HL-60/S4 treated with phorbol 12-myristate 13-acetate at 8.2 ng/mL for 4 days and 3 days (cell line): ENCODE measurements around the gene MFRP.

ENCODE experiments used
- in situ Hi-C: fragments of 300-500 bp; cut with MboI; formaldehyde crosslinking; loops from 2 replicates; pipeline ENCODE4 v1.15.0; 2022; ENCODE audit warnings: low sequenced_read_pairs

The MFRP gene

DNA sequence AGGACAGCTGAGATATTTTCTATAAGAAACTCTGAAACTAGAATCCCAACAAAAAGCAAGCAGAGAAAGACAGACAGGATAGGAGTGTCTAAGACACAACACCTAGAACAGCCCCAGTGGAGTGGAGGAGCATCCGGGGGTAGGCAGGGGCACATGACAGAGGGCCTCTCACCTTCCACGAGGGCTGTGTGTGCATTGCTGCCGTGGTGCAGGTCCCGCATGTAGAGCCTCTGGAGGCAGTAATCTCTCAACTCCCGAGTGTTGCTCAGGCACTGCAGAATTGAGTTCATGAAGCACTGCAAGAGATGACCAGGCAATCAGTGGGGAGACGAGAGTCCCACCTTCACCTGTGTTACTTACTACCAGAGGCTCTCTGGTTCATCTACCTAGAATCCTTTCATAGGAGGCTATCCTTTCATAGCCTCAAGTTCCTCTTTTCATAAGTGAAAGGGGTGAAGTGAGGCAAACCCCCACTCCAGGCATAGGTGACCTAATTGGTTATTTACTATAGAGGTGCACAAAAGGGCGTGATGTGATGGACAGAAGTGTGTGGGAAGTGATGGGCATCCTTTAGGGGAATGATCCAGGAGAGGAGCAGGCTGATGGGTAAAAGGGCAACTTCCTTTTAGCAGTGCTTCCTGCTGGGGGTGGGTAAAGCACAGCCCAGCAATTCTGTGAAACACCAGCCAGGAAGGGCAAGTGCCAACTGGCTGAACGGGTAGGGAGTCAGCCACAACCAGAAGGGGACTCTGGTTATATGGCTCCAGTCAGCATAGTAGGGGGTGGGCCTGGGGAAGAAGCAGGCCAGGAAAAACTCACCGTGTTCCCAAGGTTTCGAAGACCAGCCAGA is 13.1 kb upstream of the MFRP start:
- in situ Hi-C loops, result no loop called here

DNA sequence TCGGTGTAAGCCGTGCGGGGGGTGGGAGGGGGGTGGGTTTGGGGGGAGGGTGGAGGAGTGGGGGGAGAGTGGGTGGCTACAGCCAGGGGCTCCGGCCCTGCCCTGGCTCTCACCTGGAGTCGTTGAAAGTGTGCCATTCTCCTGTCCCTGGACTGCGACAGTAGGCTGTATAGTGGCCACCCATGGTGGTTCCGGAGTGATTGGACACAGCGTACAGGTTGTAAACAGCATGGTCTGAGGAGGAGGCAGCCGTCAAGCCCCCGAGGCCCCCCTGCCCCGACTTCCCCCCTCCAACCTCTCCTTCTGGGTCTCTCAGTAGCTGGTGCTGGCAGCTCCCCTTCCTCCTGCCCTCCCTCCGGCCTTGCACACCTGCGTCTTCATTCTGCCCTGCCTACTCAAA is 10.6 kb upstream of the MFRP start:
- in situ Hi-C loops, result no loop called here

DNA sequence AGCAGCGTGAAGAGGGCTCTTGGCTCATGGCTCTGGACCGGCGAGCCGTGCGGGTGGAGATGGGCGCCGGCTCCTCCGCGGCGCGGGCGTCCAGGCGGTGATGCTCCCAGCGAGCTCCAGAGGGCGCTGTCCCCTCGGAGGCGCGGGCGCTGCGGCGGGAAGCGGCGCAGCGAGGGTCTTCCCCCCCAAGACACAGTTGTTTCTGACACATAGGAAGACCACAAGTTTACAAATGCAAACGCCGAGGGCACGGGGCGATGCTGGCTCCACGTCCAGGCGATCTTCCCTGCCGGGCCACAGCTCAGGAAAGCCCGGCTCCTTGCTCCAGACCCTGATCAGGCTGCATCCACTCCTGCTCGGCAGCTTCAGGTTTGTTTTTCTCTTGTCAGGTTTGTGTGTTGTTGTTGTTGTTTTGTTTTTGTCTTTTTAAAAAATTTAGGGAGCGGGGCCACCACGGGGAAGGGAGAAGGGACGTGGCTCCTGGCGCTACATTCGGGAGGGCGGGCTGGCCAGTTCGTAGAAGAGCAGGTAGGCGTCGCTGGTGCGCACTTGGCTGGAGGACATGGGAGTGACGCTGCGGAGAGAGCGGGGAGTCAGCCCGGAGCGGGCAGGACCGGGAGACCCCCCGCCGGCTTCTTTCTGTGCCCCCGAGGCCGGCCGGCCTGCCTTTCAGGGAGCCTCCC is 10.0 kb upstream of the MFRP start:
- in situ Hi-C loops, result no loop called here

DNA sequence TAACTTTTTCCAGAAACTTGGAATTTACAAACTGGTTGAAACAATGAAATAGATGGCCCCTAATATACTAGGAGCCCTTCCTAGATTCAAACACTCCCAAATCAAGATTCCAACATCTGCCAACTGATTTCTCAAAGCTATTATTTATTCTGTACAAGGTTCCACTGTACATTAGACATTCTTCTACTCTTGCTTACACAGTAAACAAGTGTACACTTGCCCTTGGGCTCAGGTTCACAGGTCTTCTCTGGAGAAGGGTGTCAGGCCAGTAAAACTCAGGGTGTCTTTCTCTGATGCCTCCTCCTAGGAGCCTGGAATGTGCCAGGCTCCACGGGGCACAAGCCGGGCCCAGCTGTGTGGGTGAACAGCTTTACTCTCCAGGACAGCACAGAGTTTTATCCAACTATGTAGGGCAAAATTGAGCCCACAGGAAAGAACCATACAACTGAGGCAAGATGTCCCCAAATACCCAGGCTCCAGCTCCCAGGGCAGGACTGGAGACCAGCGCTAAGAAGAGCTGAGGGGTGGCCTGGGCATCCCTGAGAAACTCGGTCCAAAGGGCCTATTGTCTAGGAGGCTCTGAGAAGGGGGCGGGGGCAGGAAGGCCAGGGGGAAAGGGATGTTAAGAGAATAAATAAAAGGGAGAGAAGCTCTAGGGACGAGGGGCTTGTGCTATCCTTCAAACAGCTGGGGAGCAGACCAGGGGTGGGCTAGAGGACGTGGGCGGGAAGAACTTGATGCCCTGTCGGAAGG is 8.8 kb upstream of the MFRP start:
- in situ Hi-C loops, result no loop called here

DNA sequence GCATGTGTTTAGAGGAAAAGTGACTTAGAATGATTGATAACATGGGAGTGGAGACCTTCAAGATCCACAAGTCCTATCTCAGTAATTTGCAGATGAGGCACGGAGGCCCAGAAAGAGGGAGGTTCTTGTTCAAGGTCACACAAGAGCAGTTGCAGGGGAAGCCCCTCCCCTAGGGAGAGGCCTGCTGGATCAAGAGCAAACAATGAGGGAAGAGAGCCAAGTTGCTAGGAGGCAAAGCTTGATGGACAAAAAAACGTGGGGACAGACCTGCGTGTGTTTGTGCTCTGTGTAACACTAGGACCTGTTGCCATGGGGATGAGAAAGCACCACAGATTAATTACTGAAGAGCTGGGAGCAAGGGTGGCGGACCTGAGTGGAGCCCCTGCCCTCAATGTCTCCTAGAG is 6.4 kb upstream of the MFRP start:
- in situ Hi-C loops, result no loop called here

DNA sequence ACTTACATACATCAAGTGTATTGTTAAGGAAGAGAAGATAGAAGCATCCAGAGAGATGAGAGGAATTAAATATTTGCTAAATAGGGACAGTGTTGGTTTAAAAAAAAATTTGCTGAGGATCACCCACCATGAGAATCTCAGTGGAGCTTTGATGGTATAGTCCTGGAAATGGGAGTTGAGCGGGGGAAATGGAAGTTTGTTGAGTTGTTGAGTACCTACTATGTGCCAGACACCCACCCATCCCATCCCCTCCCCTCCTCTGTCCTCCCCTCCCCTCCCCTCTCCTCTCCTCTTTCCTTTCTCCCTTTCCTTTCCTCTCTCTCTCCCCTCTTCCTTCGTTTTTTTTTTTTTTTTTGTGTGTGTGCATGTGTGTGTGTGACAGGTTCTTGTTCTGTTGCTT is 4.7 kb upstream of the MFRP start:
- in situ Hi-C loops, result no loop called here

DNA sequence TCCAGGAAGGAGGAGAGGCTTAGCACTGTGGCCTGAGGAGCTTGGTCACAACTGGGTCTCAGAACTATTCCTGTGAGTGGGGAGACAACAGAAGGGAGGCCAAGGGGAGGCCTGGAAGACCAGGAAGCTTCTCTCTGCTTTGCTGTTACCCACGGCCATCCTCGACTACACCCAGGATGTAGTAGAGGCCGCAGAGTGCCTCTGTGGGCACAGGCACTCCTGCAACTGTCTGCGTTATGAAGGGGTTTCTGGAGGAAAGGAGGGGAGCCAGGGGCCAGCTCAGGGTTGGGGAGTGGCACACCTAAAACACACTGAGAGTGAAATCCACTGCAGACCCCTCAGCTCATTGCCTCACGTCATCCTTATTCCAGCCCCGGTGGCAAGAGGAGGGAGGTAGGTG is 3.8 kb upstream of the MFRP start:
- in situ Hi-C loops, result no loop called here

DNA sequence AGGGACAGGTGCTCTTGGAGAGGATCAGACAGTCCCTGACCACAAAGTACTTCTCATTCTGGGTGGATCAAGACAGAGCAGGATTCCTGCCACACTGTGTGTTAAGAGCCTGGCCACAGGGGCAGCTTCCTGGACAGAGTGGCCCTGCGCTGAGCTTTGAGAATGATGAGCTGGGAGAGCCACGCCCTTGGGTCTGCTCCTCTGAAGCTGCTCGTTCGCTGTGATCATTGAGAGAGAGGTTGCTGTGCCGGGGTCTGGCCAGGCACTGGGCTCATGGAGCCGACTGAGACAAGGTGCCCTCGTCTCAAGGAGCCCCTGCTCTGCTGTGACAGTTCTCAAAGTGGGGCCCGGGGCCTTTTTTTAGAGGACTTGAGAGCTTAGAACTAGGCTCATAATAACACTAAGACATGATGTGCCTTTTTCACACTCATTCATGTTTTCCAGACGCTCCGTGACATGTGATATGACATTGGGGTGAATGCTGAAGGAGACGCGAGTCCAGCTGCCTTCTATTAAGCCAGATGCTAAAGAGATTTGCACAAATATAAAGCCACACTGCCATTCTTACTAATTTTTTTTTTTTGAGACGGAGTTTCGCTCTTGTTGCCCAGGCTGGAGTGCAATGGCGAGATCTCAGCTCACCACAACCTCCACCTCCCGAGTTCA is 1.6 kb upstream of the MFRP start:
- in situ Hi-C loops, result no loop called here

DNA sequence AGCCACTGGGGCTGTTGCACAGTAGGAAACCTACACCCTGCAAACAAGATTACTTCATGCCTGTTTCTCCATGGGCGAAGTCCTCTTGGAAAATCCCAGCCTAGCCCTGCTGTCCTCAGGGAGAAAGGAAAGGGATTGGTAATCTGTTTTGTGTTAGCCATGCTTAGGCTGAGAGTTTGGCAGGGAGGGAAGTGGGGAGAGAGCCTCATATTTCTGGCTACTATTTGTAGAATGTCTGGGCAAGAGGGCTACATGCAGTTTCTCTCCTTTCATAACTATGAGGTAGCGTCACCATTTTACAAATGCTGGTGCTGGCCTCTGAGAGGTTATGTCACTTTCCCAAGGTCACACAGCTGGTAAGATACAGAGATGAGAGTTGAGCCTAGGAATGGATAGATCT is 737 bp upstream of the MFRP start:
- in situ Hi-C loops, result no loop called here

DNA sequence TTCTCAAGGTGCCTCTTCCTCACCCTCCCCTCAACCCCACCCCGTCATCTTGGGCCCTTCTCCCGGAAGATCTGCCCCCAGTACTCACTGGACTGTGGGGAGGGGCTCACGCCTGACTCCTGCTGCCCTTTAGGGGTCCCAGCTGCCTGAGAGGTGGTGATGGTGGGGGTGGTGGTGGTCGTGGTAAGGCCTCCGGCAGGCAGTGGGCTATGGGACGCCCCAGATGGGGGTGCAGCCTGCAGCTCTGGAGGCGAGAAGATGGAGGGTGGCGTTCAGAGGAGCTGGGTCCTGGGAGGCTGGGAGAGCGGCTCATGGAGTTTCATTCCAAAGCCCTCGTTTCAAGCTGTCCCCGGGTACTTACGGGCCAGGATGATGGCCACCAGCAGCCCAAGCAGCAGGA is 820 bp downstream of the MFRP start:
- in situ Hi-C loops, result no loop called here

DNA sequence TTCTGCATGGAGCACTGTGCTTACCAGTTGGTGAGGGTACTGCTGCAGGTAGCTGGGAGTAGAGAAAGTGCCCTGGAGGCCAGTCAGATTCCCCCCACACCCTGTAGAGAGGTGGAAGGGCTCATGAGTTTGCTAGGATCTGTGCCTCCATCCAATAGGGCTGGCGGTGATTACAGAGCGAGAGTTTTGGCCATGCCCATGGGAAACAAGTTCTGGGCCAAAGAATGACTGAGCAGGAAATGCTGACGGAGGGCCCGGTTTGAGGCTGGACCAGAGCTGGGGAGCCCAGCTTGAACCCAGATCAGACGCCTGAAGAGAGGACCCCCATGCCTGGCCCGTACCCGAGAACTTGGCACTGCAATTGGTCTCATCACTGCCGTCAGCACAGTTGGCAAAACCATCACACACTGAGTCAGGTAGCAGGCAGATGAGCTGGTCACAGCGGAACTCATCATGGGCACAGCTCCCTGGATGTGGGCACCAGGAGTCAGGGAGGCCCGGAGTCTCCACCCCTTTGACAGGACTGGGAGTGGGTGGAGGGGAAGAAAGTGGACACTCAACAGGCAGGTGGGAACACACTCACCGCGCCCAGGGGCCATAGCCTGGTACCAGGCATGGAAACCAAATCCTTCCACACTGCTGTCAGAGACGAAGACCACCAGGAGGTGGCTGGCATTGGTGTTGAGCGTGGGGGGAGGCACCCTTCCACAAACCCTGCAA is 2.1 kb downstream of the MFRP start:
- in situ Hi-C loops, result no loop called here

DNA sequence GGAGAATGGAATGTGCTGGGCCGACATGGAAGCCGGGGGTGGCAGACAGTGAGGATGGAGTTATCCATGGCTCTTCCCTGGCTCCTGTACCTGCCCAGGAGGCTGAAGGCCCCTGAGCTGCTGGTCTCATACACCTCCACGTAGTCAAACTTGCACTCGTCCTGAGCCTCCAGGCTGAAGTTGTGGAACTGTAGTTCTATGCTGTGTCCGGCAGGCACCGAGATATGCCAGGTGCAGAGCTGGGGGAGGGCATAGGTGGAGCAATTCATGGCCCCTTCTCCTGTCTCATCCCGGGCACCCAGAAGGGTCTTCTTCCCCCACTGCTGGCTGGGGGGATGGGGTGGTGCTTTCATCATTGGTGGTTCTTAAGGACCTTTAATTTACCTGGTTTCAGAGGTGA is 2.8 kb downstream of the MFRP start:
- in situ Hi-C loops, result no loop called here

DNA sequence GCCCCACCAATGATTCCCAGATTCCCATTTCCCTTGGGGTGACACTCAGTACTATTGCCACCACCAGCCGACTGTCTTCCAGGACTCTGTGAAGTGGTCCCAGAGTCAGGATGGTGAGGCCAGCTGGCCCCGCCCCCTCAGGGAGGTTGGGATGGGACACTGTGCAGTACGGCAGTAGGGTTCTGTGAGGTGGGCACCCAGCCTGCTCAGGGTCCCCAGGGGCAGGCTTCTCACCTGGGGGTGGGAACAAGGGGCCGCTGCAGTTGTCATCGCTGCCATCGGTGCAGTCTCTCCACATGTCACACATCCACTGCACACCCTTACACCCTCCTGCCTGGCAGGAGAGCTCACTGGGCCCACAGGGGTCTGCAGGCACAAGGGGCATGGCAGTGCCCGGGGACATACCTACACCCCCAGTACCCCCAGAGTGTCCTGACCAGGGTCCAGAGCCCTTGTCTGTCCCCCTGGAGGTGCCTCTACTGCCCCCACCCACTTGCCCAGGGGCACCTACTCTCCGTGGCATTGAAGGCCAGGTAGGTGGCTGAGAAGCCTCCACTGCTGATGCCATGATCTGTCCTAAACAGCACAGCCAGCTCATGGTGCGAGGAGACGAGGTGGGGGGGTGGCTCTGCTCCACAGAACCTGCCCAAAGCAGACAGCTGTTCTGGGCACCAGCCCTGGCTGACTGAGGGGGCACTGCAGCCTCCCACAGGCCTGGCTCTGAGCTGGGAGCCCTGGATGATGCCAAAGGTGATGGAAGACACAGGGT is 4.0 kb downstream of the MFRP start:
- in situ Hi-C loops, result no loop called here

DNA sequence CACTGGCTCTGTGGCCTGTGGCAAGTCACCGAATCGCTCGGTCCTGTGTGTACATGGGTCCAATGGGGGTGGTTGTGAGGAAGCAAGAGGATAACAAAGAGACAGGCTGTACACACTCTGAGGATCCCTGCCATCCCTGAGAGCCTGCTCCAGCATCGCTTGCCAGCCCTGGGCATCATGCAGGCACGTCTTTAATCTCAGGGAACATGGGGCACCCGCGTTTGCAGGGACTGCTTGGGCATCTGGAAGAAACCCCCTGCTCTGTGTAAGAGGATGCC is 4.5 kb downstream of the MFRP start:
- in situ Hi-C loops, result no loop called here

DNA sequence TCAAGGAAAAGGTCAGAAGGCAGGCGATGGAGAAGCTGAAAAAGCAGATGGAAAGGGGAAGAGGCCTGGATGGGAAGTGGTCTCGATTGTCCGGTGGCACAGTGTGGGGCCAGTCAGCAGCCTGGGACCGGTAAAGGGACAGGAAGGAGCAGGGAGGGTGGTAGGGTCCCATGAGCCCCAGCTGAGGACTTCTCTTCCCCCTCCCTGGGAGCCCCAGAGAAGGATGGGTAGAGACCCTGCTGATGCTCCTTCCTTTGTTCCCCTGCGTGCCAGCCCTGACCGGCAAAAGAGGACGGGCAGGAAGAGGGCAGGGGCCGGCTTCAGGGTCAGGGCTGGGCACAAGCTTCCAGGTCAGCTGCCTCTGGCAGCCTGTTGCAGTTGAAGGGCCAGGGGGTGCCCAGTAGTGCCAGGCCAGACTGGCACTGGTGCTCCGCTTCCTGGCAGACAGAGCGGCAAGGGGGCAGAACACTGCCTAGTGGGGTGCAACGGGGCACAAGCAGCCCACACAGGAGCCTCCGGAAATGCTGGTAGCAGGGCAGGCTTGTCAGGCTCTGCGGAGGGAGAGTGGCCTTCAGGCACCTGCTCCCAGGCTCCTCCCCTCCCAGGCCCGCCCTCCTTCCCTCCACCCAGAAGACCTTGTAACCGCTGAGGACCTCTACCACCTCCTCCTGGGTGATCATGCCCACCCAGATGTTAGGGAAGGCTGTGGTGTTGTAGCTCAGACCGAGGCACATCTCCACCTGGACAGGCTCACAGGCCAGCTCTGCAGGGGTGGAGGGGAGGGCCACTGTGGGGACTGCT is 5.1 kb downstream of the MFRP start:
- in situ Hi-C loops, result no loop called here

DNA sequence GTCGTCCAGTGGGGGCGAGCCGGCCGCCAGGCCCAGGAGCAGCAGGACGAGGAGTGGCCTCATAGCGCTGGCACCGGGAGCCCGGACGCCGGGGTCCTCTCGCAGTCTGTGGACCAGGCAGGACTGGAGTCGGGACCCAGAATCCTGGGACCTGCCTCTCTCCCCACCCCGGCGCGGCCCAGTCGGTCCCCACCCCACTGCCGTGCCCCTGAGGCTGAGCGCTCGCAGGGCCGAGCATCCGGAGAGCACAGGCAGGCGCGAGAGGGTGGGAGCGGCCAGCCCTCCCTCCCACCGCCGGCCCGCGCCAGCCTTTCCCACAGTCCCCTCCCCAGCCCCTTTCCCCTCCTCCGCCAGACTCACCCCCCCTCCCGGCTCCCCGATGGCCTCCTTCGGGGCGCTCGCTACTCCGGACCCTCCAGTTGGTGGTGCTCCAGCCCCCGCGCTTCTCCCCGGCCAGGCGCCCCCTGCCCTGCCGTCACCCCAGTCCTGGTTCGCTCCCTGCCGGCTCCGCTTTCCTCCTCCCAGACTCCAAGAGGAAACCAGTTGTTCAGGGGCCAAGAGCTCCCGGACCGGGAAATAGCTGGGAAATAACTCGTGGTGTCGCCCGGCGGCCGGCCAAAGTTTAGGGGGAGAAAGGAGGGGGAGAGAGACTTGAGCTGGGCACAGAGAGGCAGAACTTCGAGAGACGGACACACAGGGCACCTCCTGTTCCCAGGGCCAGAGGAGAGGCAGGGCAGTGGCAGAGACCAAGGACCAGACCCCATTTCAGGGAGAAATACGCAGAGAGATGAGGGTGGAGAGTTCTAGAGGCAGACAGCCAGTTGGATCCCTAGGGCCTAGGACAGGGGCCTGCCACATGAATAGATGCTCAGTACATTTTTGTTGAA is 5.9 kb downstream of the MFRP start, which contains the start of gene C1QTNF5:
Gene C1QTNF5 (minus strand): TSS at position 549 of the 887 bp plus-strand sequence. CDS start 486 bp downstream, at position 63.
- in situ Hi-C loops, result no loop called here

DNA sequence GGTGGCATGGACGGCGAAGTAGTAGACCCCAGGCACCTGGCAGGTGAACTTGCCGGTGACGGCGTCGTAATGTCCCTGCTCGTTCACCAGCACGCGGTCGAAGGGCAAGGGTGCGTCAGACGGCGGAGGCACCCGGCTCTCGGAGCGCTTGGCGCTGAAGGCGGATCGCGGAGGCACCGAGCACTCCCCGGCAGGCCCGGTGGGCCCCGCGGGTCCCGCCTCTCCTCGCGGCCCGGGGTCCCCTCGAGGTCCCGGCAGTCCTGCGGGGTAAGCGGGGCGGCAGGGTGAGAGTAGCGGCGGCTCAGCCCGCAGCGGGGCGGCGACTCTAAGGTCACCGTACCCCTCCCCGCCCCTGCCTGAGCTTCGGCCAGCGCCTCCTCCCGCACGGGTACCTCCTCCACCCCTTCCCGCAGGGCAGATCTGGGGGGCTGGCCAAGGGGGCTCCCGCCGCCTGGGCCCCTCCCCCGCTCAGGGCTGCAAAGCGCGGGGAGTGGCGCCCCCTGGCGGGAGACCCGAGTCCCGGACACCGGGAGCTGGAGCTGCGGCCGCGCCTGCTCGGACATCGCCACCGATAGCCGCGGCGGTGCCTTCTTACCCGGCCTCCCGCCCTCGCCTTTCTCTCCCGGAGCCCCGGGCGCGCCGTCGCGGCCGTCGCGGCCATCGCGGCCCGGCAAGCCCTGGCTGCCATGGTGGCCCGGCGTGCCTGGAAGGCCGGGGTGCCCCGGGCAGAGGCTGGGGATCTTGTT is 6.7 kb downstream of the MFRP start:
- in situ Hi-C loops, result no loop called here
